T-cell (primary cell): ENCODE results near the gene RBPJ. TPM values are rescaled to one million over a fixed set of nuclear protein-coding genes. Genes with fewer than 3 reads are reported as not detected.

Source experiments
- ATAC-seq, 4 experiments: fragments of 200-7000 bp in 3 of 4; fragments of 150-1000 bp in 1 of 4; cut with Tn5 transposase; replicated peaks in 1 of 4; 1 replicate in 3 of 4; 2 replicates in 1 of 4; pipeline ENCODE4 v1.10.0; 2021; ENCODE audit warnings: moderate library complexity in 3 of 4, mild to moderate bottlenecking in 2 of 4, moderate number of reproducible peaks in 1 of 4
- CTCF ChIA-PET, 2 donors: fragments of 300-600 bp; sonication (Branson Sonifier 250); formaldehyde crosslinking; loops; one replicate each; lab custom pipeline; 2022; ENCODE audit warnings: antibody characterized with exemption in 2 of 2; lab: Charles Lee
- POLR2A ChIA-PET, 2 donors: fragments of 300-600 bp; sonication (Branson Sonifier 250); formaldehyde crosslinking; loops; one replicate each; lab custom pipeline; 2022; ENCODE audit warnings: antibody characterized with exemption in 2 of 2; lab: Charles Lee
- DNase-seq, 35 experiments: peaks; one replicate each; pipeline versions ENCODE4 v3.0.0 to v3.0.0-alpha.2; 2013 to 2023
- H3K27ac ChIP-seq: one replicate; pipeline ENCODE4 v1.5.1; 2013; ENCODE audit warnings: low read length
- H3K27me3 ChIP-seq, 2 experiments: replicated peaks in 1 of 2; 1 replicate in 1 of 2; 2 replicates in 1 of 2; pipeline versions ENCODE4 v1.6.1 to v1.7.0; 2013; ENCODE audit warnings: low read length in 1 of 2, mixed read lengths in 1 of 2; ENCODE audit not compliant: control insufficient read depth in 2 of 2, insufficient read depth in 2 of 2; ENCODE audit errors: extremely low read depth in 1 of 2
- H3K36me3 ChIP-seq, 2 donors: 1 replicate in 1 of 2; 2 replicates in 1 of 2; pipeline versions ENCODE4 v1.6.1 to v1.7.0; 2013; ENCODE audit warnings: low read length in 1 of 2; ENCODE audit not compliant: control insufficient read depth in 2 of 2, insufficient read depth in 1 of 2; ENCODE audit errors: extremely low read depth in 1 of 2
- H3K4me1 ChIP-seq, 2 experiments: 1 replicate in 1 of 2; 2 replicates in 1 of 2; pipeline versions ENCODE4 v1.6.1 to v1.7.0; 2013; ENCODE audit warnings: low read length in 2 of 2, mixed read lengths in 1 of 2; ENCODE audit not compliant: insufficient read depth in 2 of 2, control insufficient read depth in 1 of 2; ENCODE audit errors: extremely low read depth in 1 of 2
- H3K4me3 ChIP-seq, 2 donors: 1 replicate in 1 of 2; 2 replicates in 1 of 2; pipeline versions ENCODE4 v1.5.1 to v1.7.0; 2013; ENCODE audit warnings: mild to moderate bottlenecking in 2 of 2, low read length in 1 of 2, moderate library complexity in 1 of 2; ENCODE audit not compliant: control insufficient read depth in 1 of 2; ENCODE audit errors: extremely low read depth in 1 of 2
- H3K9me3 ChIP-seq: 2 replicates; pipeline ENCODE4 v1.7.0; 2013
- H3K27ac Mint-ChIP-seq, 2 donors: one replicate each; pipeline ENCODE4 v1.8.0; 2020 to 2021; ENCODE audit warnings: mild to moderate bottlenecking in 2 of 2, mixed read lengths in 2 of 2
- H3K27me3 Mint-ChIP-seq, 2 donors: one replicate each; pipeline ENCODE4 v1.8.0; 2021 to 2022; ENCODE audit warnings: mixed read lengths in 2 of 2
- H3K36me3 Mint-ChIP-seq: one replicate; pipeline ENCODE4 v1.8.0; 2021; ENCODE audit warnings: mixed read lengths
- H3K4me1 Mint-ChIP-seq, 3 donors: one replicate each; pipeline ENCODE4 v1.8.0; 2020 to 2022; ENCODE audit warnings: mixed read lengths in 3 of 3, mild to moderate bottlenecking in 1 of 3
- H3K4me3 Mint-ChIP-seq, 3 donors: one replicate each; pipeline ENCODE4 v1.8.0; 2020 to 2022; ENCODE audit warnings: mild to moderate bottlenecking in 3 of 3, mixed read lengths in 3 of 3, moderate library complexity in 3 of 3
- H3K9me3 Mint-ChIP-seq, 3 donors: one replicate each; pipeline ENCODE4 v1.8.0; 2020 to 2022; ENCODE audit warnings: mixed read lengths in 3 of 3
- WGBS: methylation state at CpG from one replicate; pipeline ENCODE4 v1.1.5; 2013; ENCODE audit warnings: missing lambda C conversion rate; ENCODE audit not compliant: insufficient coverage; 5-methylcytosine and 5-hydroxymethylcytosine counted together
- total RNA-seq, 35 experiments: library from RNA in 6 of 35; stranded (reverse) in 6 of 35; fragments of 120-200 nt in 1 of 35; gene quantifications; one replicate each; pipeline versions ENCODE4 v1.2.1 to v1.2.4 and lab custom pipeline; 2013 to 2026

The RBPJ gene
- total RNA-seq, 5 donors from 2014 or later (not counting 1 experiment from before 2014, with no cell fraction given), result 55.6 to 81.1 (median 60.5) TPM

- Mint-ChIP-seq H3K36me3 (no peaks in the 10 kb centered on the region), H3K27me3 (no peaks in the 10 kb centered on the region), H3K4me1 (peaks cover 37 to 52% (median 41%) of the 10 kb centered on the region in 3 donors), H3K4me3 (no peak overlapping the region), H3K9me3 (no peaks in the 10 kb centered on the region), H3K27ac (peak overlapping the region in 1 of 2 donors; percentile 40)
- Histone ChIP-seq H3K27me3 (no peaks in the 10 kb centered on the region), H3K9me3 (no peaks in the 10 kb centered on the region), H3K36me3 (no peaks in the 10 kb centered on the region), H3K4me1 (peaks cover 12 to 15% of the 10 kb centered on the region in 2 experiments), H3K27ac (no peak overlapping the region), H3K4me3 (no peak overlapping the region)
- DNase-seq (peak in 11 of 35 experiments; percentile 5 to 69 (median 12)), ATAC-seq (peak; percentile 29 to 44 (median 34))
- ChIA-PET CTCF (interaction anchor here (0.5 to 1.4 kb wide), 24 partner anchors 9 to 1852 kb away, joined by 3 to 22 read pairs (median 4); no protein-coding TSS in a partner anchor), POLR2A (interaction anchor here in 1 of 2 donors (0.6 kb wide), 1 partner anchor 13 kb away, joined by 4 read pairs; no protein-coding TSS in a partner anchor)
- 62% methylated on average over 2 of the region's 3 CpGs for WGBS
Observed at GRCh38 chr4:26325191-26325590, 4.4 kb downstream of the RBPJ start.

GRCh38 chr4:26326791-26327190, 6.0 kb downstream of the RBPJ start:
- Mint-ChIP-seq H3K27me3 (no peaks in the 10 kb centered on the region), H3K4me1 (peaks cover 49 to 64% (median 50%) of the 10 kb centered on the region in 3 donors), H3K9me3 (no peaks in the 10 kb centered on the region), H3K27ac (no peak overlapping the region), H3K4me3 (no peak overlapping the region), H3K36me3 (no peaks in the 10 kb centered on the region)
- Histone ChIP-seq H3K27me3 (no peaks in the 10 kb centered on the region), H3K4me1 (peaks cover 4 to 15% of the 10 kb centered on the region in 2 experiments), H3K9me3 (no peaks in the 10 kb centered on the region), H3K36me3 (no peaks in the 10 kb centered on the region), H3K27ac (no peak overlapping the region), H3K4me3 (no peak overlapping the region)
- ChIA-PET CTCF (interaction anchor here (0.6 to 5.2 kb wide), 4 partner anchors 36 to 1035 kb away, joined by 3 to 40 read pairs (median 8); no protein-coding TSS in a partner anchor), POLR2A (no interaction called here)
- no peak for DNase-seq
- WGBS, result no CpG with 5 or more reads among the region's 2 CpGs
- no peak for ATAC-seq

- Histone ChIP-seq H3K9me3 (no peaks in the 10 kb centered on the region), H3K27ac (no peak overlapping the region), H3K4me3 (no peak overlapping the region), H3K36me3 (no peaks in the 10 kb centered on the region), H3K4me1 (peaks cover 0 to 3% of the 10 kb centered on the region in 2 experiments), H3K27me3 (no peaks in the 10 kb centered on the region)
- Mint-ChIP-seq H3K36me3 (no peaks in the 10 kb centered on the region), H3K27me3 (no peaks in the 10 kb centered on the region), H3K4me1 (peaks cover 34 to 52% (median 40%) of the 10 kb centered on the region in 3 donors), H3K4me3 (no peak overlapping the region), H3K27ac (peak overlapping the region in 1 of 2 donors; percentile 58), H3K9me3 (no peaks in the 10 kb centered on the region)
- 100% methylated on average over 1 of the region's 4 CpGs for WGBS
- ChIA-PET CTCF (interaction anchor here (0.5 to 5.2 kb wide), 36 partner anchors 10 to 706 kb away, joined by 3 to 40 read pairs (median 4); partner anchors contain the start of genes RBPJ (in 1 of the 2) and TBC1D19 (in 1 of the 2)), POLR2A (interaction anchor here in 1 of 2 donors (0.7 kb wide), 1 partner anchor 14 kb away, joined by 3 read pairs; no protein-coding TSS in a partner anchor)
- peak in 4 of 35 experiments; percentile 5 to 71 (median 14) for DNase-seq
- ATAC-seq, result peak; percentile 68 to 85 (median 81)
Observed at GRCh38 chr4:26330186-26330787, 9.5 kb downstream of the RBPJ start.

DNA sequence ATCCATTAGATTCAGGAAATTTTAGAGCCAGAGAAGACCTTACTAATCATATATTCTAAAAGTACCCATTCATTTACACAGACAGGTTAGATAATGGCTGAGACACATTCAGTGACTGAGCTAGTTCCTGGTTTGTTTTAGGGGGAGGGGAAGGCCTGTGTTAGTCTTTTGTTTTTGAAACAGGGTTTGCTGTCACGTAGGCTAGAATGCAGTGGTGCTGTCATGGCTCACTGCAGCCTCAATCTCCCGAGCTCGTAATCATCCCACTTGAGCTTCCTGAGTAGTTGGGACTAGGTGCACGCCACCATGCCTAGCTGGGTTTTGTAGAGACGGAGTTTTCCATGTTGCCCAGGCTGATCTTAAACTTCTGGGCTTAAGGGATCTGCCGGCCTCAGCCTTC, 10.1 kb downstream of the RBPJ start:
- Mint-ChIP-seq H3K27ac (no peak overlapping the region), H3K4me1 (peaks cover 39 to 53% (median 41%) of the 10 kb centered on the region in 3 donors), H3K27me3 (no peaks in the 10 kb centered on the region), H3K36me3 (no peaks in the 10 kb centered on the region), H3K4me3 (no peak overlapping the region), H3K9me3 (no peaks in the 10 kb centered on the region)
- no peak for DNase-seq
- Histone ChIP-seq H3K27ac (no peak overlapping the region), H3K4me3 (no peak overlapping the region), H3K4me1 (peaks cover 0 to 3% of the 10 kb centered on the region in 2 experiments), H3K9me3 (no peaks in the 10 kb centered on the region), H3K27me3 (no peaks in the 10 kb centered on the region), H3K36me3 (no peaks in the 10 kb centered on the region)
- ATAC-seq, result no peak
- CTCF ChIA-PET, result interaction anchor here (0.5 to 5.2 kb wide), 23 partner anchors 9 to 496 kb away, joined by 3 to 40 read pairs (median 4); partner anchors contain the start of gene RBPJ (in 1 of the 2)
- POLR2A ChIA-PET, result interaction anchor here in 1 of 2 donors (0.7 kb wide), 1 partner anchor 395 kb away, joined by 3 read pairs; no protein-coding TSS in a partner anchor
- WGBS, result 97% methylated on average over 6 of the region's 6 CpGs

GRCh38 chr4:26331380-26331950, 10.7 kb downstream of the RBPJ start:
- H3K9me3 ChIP-seq, result no peaks in the 10 kb centered on the region
- Mint-ChIP-seq H3K27me3 (no peaks in the 10 kb centered on the region), H3K9me3 (no peaks in the 10 kb centered on the region), H3K27ac (no peak overlapping the region), H3K4me3 (no peak overlapping the region), H3K36me3 (no peaks in the 10 kb centered on the region), H3K4me1 (peaks cover 43 to 58% (median 46%) of the 10 kb centered on the region in 3 donors)
- H3K4me3 ChIP-seq, result no peak overlapping the region
- 80% methylated on average over 3 of the region's 7 CpGs for WGBS
- ChIA-PET POLR2A (interaction anchor here (0.5 to 1.0 kb wide), 3 partner anchors 9 to 396 kb away, joined by 3 read pairs; no protein-coding TSS in a partner anchor), CTCF (interaction anchor here in 1 of 2 donors (0.5 to 5.2 kb wide), 9 partner anchors 10 to 496 kb away, joined by 3 to 40 read pairs (median 5); partner anchors contain the start of gene RBPJ)
- peaks cover 0 to 3% of the 10 kb centered on the region in 2 experiments for H3K4me1 ChIP-seq
- H3K36me3 ChIP-seq, result no peaks in the 10 kb centered on the region
- no peak for DNase-seq
- no peaks in the 10 kb centered on the region for H3K27me3 ChIP-seq
- ATAC-seq, result no peak
- no peak overlapping the region for H3K27ac ChIP-seq

GRCh38 chr4:26334366-26334765, 13.6 kb downstream of the RBPJ start:
- Mint-ChIP-seq H3K27ac (no peak overlapping the region), H3K9me3 (no peaks in the 10 kb centered on the region), H3K4me1 (peaks cover 44 to 57% (median 55%) of the 10 kb centered on the region in 3 donors), H3K27me3 (no peaks in the 10 kb centered on the region), H3K36me3 (no peaks in the 10 kb centered on the region), H3K4me3 (no peak overlapping the region)
- no peak for DNase-seq
- Histone ChIP-seq H3K4me3 (no peak overlapping the region), H3K9me3 (no peaks in the 10 kb centered on the region), H3K27ac (no peak overlapping the region), H3K27me3 (no peaks in the 10 kb centered on the region), H3K4me1 (peaks cover 0 to 3% of the 10 kb centered on the region in 2 experiments), H3K36me3 (no peaks in the 10 kb centered on the region)
- no CpG with 5 or more reads among the region's 3 CpGs for WGBS
- POLR2A ChIA-PET, result interaction anchor here in 1 of 2 donors (0.6 kb wide), 1 partner anchor 420 kb away, joined by 3 read pairs; no protein-coding TSS in a partner anchor
- CTCF ChIA-PET, result interaction anchor here in 1 of 2 donors (1.2 kb wide), 1 partner anchor 9 kb away, joined by 3 read pairs; no protein-coding TSS in a partner anchor
- ATAC-seq, result no peak
